H1 (cell line): ENCODE data around the gene ZNF566. TPM values are rescaled to one million over a fixed set of nuclear protein-coding genes. Genes with fewer than 3 reads are reported as not detected.

Source experiments
- BRCA1 ChIP-seq: IDR thresholded peaks from 2 replicates; pipeline ENCODE4 v1.6.1; 2012; ENCODE audit warnings: low read depth, low read length, improper control_type of control experiment
- KDM1A ChIP-seq: fragments of 200-600, 300-600 bp; sonication (generic); IDR thresholded peaks from 2 replicates; pipeline ENCODE4 v1.7.1; 2016; ENCODE audit warnings: mild to moderate bottlenecking, low read length, borderline replicate concordance
- MAX ChIP-seq: IDR thresholded peaks from 2 replicates; pipeline ENCODE4 v1.6.1; 2012; ENCODE audit warnings: inconsistent platforms
- SUZ12 ChIP-seq: fragments of 200-600 bp; sonication (generic); IDR thresholded peaks from 2 replicates; pipeline ENCODE4 v1.6.1; 2012; ENCODE audit warnings: mild to moderate bottlenecking, inconsistent platforms, low read length, moderate library complexity, mixed read lengths
- TAF7 ChIP-seq: optimal IDR thresholded peaks from 2 replicates; pipeline ENCODE3; 2011; ENCODE audit warnings: low read depth, mild to moderate bottlenecking, inconsistent platforms, low read length, moderate library complexity, borderline replicate concordance
- TCF12 ChIP-seq: IDR thresholded peaks from 2 replicates; pipeline ENCODE4 v1.6.1; 2011; ENCODE audit warnings: low read depth, mild to moderate bottlenecking, low read length
- polyA plus RNA-seq, 7 experiments: library from polyadenylated mRNA; depleted of rRNA in 3 of 7; stranded (reverse) in 5 of 7; unstranded in 2 of 7; fragments of >200 nt in 5 of 7; fragments of 200-250 nt in 2 of 7; gene quantifications; 1 replicate in 5 of 7; 2 replicates in 1 of 7; 4 replicates in 1 of 7; pipeline versions ENCODE4 v1.2.1 to v1.2.3, GENCODE V29; 2011 to 2013; ENCODE audit warnings: missing spikeins in 2 of 7, mixed read lengths in 2 of 7
- total RNA-seq: library from RNA; stranded (reverse); fragmentation: NEBNext Ultra II Directional; extraction: Animal tissue kit (Norgen Biotek cat#: 25700); gene quantifications from 2 replicates; pipeline ENCODE4 v1.2.1, GENCODE V29; 2021
- TF ChIP-seq, protein P1 (sequence below): fragments of 300-600 bp; sonication (generic); IDR thresholded peaks from 2 replicates; pipeline ENCODE4 v1.7.1; 2012; ENCODE audit warnings: low read length, moderate library complexity, mild to moderate bottlenecking, inconsistent platforms; ENCODE audit not compliant: insufficient replicate concordance

The ZNF566 gene
- total and polyA plus RNA-seq, 2 of the 8 experiments (the other 6 are each of a cell fraction or from before 2014, with no cell fraction given) = 6.9 to 16.6 TPM

DNA sequence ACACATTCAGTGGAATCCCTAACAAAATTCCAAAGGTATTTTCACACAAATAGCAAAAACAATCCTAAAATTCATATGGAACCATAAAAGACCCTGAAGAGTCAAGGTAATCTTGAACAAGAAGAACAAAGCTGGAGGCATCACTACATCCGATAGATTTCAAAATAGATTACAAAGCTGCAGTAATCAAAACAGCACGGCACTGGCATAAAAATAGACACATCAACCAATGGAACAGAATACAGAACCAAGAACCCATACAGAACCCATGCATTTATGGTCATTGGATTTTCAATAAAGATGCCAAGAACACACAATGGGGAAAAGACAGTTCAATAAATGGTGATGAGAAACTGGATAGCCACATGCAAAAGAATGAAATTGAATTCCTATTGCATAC lies 32.5 kb downstream of the ZNF566 start (continued):
- TF ChIP-seq, protein P1, sequence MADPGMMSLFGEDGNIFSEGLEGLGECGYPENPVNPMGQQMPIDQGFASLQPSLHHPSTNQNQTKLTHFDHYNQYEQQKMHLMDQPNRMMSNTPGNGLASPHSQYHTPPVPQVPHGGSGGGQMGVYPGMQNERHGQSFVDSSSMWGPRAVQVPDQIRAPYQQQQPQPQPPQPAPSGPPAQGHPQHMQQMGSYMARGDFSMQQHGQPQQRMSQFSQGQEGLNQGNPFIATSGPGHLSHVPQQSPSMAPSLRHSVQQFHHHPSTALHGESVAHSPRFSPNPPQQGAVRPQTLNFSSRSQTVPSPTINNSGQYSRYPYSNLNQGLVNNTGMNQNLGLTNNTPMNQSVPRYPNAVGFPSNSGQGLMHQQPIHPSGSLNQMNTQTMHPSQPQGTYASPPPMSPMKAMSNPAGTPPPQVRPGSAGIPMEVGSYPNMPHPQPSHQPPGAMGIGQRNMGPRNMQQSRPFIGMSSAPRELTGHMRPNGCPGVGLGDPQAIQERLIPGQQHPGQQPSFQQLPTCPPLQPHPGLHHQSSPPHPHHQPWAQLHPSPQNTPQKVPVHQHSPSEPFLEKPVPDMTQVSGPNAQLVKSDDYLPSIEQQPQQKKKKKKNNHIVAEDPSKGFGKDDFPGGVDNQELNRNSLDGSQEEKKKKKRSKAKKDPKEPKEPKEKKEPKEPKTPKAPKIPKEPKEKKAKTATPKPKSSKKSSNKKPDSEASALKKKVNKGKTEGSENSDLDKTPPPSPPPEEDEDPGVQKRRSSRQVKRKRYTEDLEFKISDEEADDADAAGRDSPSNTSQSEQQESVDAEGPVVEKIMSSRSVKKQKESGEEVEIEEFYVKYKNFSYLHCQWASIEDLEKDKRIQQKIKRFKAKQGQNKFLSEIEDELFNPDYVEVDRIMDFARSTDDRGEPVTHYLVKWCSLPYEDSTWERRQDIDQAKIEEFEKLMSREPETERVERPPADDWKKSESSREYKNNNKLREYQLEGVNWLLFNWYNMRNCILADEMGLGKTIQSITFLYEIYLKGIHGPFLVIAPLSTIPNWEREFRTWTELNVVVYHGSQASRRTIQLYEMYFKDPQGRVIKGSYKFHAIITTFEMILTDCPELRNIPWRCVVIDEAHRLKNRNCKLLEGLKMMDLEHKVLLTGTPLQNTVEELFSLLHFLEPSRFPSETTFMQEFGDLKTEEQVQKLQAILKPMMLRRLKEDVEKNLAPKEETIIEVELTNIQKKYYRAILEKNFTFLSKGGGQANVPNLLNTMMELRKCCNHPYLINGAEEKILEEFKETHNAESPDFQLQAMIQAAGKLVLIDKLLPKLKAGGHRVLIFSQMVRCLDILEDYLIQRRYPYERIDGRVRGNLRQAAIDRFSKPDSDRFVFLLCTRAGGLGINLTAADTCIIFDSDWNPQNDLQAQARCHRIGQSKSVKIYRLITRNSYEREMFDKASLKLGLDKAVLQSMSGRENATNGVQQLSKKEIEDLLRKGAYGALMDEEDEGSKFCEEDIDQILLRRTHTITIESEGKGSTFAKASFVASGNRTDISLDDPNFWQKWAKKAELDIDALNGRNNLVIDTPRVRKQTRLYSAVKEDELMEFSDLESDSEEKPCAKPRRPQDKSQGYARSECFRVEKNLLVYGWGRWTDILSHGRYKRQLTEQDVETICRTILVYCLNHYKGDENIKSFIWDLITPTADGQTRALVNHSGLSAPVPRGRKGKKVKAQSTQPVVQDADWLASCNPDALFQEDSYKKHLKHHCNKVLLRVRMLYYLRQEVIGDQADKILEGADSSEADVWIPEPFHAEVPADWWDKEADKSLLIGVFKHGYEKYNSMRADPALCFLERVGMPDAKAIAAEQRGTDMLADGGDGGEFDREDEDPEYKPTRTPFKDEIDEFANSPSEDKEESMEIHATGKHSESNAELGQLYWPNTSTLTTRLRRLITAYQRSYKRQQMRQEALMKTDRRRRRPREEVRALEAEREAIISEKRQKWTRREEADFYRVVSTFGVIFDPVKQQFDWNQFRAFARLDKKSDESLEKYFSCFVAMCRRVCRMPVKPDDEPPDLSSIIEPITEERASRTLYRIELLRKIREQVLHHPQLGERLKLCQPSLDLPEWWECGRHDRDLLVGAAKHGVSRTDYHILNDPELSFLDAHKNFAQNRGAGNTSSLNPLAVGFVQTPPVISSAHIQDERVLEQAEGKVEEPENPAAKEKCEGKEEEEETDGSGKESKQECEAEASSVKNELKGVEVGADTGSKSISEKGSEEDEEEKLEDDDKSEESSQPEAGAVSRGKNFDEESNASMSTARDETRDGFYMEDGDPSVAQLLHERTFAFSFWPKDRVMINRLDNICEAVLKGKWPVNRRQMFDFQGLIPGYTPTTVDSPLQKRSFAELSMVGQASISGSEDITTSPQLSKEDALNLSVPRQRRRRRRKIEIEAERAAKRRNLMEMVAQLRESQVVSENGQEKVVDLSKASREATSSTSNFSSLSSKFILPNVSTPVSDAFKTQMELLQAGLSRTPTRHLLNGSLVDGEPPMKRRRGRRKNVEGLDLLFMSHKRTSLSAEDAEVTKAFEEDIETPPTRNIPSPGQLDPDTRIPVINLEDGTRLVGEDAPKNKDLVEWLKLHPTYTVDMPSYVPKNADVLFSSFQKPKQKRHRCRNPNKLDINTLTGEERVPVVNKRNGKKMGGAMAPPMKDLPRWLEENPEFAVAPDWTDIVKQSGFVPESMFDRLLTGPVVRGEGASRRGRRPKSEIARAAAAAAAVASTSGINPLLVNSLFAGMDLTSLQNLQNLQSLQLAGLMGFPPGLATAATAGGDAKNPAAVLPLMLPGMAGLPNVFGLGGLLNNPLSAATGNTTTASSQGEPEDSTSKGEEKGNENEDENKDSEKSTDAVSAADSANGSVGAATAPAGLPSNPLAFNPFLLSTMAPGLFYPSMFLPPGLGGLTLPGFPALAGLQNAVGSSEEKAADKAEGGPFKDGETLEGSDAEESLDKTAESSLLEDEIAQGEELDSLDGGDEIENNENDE = no peak
- TF ChIP-seq BRCA1 (no peak), MAX (no peak), TCF12 (no peak), SUZ12 (no peak), TAF7 (no peak), KDM1A (no peak)
